Measurements from ENCODE around the gene ZNF580. TPM values are rescaled to one million over a fixed set of nuclear protein-coding genes. Genes with fewer than 3 reads are reported as not detected.
A peak's percentile ranks its signal among the peaks of the same experiment; 100 is the strongest.

Gene ZNF580
- total RNA-seq, 1 donor from 2014 or later, result 10.8 TPM

- DNase-seq (ENCODE audit: low read depth), result no peak
- TF ChIP-seq, protein P1, sequence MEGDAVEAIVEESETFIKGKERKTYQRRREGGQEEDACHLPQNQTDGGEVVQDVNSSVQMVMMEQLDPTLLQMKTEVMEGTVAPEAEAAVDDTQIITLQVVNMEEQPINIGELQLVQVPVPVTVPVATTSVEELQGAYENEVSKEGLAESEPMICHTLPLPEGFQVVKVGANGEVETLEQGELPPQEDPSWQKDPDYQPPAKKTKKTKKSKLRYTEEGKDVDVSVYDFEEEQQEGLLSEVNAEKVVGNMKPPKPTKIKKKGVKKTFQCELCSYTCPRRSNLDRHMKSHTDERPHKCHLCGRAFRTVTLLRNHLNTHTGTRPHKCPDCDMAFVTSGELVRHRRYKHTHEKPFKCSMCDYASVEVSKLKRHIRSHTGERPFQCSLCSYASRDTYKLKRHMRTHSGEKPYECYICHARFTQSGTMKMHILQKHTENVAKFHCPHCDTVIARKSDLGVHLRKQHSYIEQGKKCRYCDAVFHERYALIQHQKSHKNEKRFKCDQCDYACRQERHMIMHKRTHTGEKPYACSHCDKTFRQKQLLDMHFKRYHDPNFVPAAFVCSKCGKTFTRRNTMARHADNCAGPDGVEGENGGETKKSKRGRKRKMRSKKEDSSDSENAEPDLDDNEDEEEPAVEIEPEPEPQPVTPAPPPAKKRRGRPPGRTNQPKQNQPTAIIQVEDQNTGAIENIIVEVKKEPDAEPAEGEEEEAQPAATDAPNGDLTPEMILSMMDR (conservative IDR thresholded peaks at IDR 0.05; ENCODE audit: low read depth, low read length), result no peak
- no peak overlapping the region for H3K4me3 ChIP-seq (ENCODE audit: low read depth, low read length)
Observed at GRCh38 chr19:55650602-55651230, 9.9 kb downstream of the ZNF580 start.

GRCh38 chr19:55651236-55651635 is 10.4 kb downstream of the ZNF580 start:
- TF ChIP-seq, protein P1 (conservative IDR thresholded peaks at IDR 0.05; ENCODE audit: low read depth, low read length), result no peak
- no peak for DNase-seq (ENCODE audit: low read depth)
- H3K4me3 ChIP-seq (ENCODE audit: low read depth, low read length), result no peak overlapping the region

- no peak for DNase-seq (ENCODE audit: low read depth)
- TF ChIP-seq, protein P1 (conservative IDR thresholded peaks at IDR 0.05; ENCODE audit: low read depth, low read length), result no peak
- H3K4me3 ChIP-seq (ENCODE audit: low read depth, low read length), result no peak overlapping the region
Observed at GRCh38 chr19:55652311-55653128, 11.7 kb downstream of the ZNF580 start.

DNA sequence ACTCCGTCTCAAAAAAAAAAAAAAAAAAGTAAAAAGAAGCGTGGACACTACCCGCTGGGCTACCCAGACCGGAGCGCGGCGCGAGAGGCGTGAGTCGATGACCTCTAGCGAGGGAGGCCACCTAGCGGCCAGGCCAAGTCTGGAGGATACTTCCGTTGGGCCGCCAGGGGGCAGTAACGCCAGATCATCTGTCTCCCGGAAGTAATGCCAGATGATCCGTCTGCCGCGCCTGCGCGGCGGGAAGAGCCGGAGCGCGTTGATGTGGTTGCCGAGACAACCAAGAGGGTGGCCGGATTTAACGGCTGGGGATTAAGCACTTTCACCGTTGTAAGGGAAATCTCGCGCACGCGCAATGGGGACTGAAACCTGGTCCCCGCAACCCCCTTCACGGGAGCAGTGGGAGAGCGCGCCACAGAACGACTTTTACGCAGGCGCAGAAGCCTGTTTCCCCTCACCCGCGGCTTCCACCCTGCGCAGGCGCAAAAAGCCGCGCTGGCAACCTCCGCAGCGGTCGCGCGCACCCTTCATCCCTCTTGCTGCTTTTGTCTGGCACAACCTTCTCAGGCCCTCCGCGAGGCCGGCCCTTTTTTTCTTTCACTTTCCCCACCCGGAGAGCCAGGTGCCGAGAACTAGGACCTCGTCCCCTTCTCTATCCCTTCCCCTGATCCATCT is 13.0 kb downstream of the ZNF580 start:
- DNase-seq (ENCODE audit: low read depth), result peak; percentile 81
- peak overlapping the region; percentile 87 for H3K4me3 ChIP-seq (ENCODE audit: low read depth, low read length)
- TF ChIP-seq, protein P1 (conservative IDR thresholded peaks at IDR 0.05; ENCODE audit: low read depth, low read length), result peak; percentile 100

DNA sequence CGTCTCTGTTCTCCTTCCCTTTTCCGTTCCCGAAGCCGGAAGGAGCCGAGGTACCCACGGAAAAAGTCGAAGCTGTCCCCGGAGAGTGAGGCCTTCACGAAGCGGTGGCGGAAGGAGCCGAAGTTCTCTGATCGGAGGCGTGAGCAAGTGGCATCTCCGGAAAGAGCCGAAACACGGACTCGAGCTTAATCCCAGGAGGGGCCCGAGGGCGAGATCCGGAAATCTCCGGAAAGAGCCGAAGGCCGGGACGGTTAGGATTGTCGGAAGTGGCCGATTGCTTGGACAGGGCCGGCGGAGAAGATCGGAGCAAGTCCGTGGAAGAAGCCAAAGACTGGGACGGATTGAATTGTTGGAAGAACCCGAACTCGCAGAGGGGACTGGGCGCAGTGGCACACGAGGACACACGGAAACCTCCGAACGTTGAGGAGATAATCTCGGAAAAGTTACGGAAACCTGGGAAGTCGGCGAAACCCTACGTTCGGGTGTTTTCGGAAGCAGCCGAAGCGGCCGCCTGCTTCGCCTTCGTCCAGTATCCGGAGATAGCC is 13.6 kb downstream of the ZNF580 start:
- TF ChIP-seq, protein P1 (conservative IDR thresholded peaks at IDR 0.05; ENCODE audit: low read depth, low read length), result no peak
- H3K4me3 ChIP-seq (ENCODE audit: low read depth, low read length), result peak overlapping the region; percentile 87
- DNase-seq (ENCODE audit: low read depth), result peak; percentile 95

- DNase-seq (ENCODE audit: low read depth), result no peak
- H3K4me3 ChIP-seq (ENCODE audit: low read depth, low read length), result peak within 1 kb of the TSS; percentile 87
- TF ChIP-seq, protein P1 (conservative IDR thresholded peaks at IDR 0.05; ENCODE audit: low read depth, low read length), result no peak
Observed at GRCh38 chr19:55654868-55655647, 14.3 kb downstream of the ZNF580 start, which contains the start of gene U2AF2. Gene U2AF2 (plus strand): TSS chr19:55655035. CDS start chr19:55655105, 70 bp downstream.
